ENCODE data around the gene SCARB1.

The SCARB1 gene

DNA sequence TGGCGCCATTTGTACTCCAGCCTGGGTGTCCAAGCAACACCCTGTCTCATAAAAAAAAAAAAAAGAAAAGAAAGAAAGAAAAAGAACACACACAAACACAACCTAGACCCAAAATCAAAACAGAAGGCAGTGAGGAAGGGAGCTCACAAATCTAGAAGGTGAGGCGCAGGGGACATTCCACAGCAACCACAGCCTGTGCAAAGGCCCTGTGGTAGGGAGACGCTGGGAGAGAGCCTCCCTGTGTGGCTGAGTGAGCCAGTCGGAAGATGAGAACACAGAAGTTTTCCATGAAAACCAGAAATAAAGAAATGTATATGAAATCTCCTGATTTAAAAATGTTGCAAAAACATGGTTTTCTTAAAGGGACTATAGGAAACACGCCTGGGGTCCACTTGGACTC, 44.6 kb downstream of the SCARB1 start:
- FAIRE-seq: no peak

DNA sequence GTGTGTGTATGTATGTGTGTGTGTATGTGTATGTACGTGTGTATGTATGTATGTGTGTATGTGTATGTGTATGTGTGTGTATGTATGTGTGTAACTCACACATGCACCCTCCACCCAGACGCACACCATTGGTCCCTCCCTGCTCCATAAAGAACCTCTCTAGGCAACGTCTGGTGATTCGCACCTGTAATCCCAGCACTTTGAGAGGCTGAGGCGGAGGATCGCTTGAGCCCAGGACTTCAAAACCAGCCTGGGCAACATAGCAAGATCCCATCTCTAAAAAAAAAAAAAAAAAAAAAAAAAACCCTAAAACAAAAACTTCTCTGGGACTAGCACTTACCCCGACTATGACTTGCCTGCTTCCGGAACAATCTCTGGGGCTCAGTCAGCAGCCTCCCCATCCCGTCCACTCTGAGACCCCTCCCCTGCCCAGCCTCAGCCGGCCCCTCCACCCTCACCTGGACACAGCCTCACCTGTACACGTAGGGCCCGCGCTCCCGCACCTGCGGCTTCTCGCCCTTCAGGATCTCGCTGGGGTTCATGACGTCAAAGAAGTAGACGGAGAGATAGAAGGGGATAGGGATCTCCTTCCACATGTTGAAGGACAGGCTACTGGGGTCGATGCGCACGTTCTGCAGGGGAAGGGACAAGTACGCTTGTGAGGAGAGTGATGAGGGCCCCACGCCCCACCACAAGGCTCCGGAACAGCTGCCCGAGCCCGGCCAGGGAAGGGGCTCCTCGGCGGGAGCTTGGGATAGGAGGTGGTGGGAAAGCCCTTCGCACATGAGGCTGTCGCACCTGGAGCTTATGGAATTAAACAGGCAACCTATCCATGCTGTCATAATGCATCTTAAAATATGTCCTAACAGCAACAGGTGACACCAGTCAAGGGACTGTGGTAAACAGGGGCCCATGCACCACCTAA, 46.3 kb downstream of the SCARB1 start:
- FAIRE-seq: no peak

DNA sequence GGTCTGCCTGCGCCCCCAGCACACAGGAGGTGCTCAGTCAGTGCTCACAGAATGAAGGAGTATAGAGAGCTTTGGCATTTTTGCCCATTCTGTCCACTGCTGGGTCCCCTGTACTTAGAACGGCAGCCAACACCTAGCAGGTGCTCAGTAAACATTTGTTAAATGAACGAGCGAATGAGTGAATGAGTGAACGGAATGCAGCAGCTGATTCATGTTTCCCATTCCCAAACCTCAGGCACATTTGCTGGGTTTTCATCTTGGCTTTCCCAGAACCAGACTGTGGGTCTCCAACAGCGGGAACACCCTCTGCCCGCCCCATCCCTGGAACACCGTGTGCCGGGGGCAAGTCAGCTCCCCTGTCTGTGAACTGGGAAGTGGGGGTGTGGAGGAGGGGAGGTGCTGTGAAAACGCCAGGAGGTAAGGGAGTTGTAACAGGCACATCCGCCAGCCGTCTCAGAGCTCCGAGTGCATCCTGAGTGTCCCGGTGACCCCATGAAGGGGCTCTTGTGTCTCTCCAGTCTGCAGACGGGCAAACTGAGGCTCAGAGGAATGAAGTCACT, 47.3 kb downstream of the SCARB1 start:
- no peak for FAIRE-seq

DNA sequence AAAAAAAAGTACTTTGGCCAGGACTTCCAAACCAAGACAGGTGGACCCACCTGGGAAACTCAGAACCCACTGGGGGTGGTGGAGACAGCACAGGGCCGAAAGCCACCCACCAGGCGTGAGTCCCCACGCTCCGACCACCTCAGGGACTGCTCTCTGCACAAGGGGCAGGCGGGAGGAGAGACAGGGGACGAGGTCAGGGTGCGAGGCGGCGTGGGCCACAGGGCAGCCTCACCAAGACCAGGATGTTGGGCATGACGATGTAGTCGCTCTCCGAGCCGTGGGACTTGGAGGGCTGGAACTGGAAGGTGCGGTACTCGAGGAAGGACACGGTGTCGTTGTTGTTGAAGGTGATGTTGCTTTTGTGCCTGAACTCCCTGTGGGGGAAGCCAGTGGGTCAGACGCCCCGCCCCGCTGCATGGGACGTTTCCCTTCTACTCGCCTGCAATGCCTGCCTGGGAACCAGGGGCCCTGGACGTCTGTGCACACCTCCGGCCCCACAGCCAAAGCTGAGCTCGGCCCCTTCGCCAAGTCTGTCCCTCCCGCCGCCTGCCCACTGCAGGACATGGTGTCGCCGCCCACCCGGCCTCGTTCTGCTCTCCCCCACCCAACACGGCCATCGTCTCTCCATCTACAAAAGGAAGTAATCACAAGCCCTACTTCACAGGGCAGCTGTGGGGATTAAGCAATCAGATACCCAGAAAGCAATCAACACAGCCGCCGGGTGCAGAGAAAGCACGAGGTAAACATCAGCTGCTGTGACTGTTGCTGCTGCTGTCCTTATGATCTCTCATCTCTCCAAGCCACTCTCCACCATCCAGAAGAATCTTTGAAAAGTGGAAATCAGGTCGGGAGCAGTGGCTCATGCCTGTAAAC, 48.7 kb downstream of the SCARB1 start:
- no peak for FAIRE-seq

DNA sequence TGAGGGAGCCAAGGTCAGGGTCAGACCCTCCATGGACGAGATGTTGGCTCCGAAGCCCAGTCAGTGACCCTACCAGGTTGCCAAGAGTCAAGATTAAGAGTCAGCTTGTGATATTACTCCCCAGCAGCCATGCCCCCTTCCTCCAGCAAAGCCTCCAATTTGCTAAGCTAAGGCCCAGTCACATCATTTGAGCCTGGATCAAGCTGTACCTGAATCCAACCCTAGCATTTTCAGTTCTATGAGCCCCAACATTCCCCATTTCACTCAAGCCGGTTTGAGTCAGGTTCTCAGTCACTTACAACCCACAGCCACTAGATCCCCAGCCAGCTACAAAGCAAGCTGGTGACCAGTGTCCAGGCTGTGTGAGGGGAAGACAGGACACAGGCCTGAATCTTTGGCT, 49.9 kb downstream of the SCARB1 start:
- FAIRE-seq: no peak

DNA sequence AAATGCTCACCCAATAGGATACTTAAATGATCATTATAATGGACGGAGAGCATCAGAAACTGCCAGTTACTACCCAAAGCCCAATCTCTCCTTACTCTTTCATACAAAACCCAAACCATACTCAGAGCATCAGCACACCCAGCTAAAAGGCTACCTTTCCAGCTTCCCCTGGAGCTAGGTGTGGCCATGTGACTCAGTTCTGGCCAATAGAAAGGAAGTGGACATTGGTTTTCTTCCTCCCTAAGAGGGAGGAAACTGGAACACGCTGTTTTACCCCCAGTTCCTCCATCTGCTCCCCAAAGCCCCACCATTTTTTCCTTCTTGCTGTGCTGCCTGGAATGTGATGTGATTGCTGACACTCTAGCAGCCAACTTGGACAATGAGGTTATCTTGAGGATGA, 50.7 kb downstream of the SCARB1 start:
- FAIRE-seq: no peak

DNA sequence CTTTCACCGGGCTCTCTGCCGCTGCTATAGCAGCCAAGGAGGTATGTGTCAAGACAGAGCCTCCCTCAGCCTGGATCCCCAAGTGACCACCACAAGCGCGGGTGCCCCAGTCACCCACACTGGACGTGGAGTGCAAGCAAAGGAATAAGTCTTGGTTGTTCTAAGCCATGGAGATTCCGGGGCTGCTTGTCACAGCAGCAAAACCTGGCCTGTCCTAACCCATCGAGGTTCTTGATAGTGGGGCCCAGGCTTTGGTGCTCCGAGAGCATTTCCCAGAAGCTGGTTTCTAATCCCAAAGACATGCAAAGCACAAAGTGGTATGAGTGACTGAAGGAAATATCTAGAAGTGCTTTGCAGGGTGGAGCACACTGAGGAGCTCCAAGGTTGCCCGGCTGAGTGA, 51.3 kb downstream of the SCARB1 start:
- no peak for FAIRE-seq

DNA sequence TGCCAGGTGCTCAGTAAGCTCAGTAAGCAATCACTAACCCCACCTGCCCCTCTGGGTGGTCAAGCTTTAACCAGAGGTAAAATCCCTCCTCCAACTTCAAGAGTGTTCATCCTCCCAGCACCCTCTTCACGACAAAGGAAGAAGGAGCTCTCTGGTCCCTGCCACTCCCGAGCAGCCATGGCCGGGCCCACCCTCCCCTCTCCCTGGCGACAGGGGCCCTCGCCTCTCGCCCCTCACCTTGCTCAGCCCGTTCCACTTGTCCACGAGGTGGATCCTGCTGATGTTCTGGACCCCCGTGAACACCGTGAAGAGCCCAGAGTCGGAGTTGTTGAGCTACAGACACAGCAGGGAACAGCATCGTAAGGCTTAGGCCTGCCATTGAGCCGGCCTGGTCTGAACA, 52.0 kb downstream of the SCARB1 start:
- no peak for FAIRE-seq

DNA sequence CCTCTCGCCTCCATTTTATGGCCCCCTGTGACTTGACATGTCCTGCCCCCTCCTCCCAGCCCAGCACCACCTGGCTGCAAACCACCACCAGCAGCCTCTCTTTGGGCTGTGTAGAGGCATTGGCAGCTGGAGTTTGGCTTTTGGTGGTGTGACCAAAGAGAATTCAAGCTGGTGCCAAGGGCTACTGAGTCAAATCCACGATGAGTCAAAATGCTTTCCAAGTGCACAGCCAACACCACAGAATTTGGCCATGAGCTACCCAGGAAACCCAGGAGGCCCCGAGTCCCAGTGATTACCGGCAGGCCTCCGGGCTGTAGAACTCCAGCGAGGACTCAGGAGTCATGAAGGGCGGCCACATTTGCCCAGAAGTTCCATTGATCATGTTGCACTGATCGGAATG, 53.8 kb downstream of the SCARB1 start:
- FAIRE-seq: no peak

DNA sequence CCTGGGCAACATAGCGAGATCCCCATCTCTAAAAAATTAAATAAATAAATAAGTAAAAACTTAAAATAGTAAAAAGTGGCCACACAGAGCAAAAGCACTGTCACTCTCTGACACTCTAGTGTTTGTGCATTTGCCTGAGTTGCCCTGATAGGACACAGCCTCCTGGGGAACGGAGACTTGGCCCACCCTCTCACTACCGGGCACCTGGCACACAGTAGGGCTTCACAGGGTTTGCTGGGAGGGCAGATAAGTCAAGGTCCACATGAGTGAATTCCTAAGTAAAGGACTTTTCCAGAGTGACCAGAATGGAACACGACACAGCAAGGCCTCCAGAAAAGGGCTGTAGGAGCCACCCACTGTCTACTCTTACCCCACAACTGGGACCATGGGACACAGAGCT, 54.3 kb downstream of the SCARB1 start:
- no peak for FAIRE-seq

DNA sequence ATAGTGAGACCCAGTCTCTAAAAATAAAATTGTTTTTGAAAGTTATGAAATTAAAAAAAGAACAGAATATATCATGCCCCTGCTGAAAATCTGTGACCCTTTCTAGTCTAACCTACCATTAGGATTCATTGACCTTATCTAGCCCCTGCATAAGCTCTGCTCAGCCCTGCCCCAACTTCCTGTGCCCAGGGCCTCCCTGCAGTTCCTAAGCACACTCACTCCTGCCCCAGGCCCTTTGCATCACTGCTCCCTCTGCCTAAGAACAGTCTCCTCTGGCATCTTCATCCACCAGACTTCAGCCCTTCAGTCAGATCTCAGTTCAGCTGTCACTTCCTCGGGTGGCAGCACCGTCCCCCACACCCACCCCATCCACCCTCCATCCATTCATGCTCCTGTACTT, 55.4 kb downstream of the SCARB1 start:
- no peak for FAIRE-seq

DNA sequence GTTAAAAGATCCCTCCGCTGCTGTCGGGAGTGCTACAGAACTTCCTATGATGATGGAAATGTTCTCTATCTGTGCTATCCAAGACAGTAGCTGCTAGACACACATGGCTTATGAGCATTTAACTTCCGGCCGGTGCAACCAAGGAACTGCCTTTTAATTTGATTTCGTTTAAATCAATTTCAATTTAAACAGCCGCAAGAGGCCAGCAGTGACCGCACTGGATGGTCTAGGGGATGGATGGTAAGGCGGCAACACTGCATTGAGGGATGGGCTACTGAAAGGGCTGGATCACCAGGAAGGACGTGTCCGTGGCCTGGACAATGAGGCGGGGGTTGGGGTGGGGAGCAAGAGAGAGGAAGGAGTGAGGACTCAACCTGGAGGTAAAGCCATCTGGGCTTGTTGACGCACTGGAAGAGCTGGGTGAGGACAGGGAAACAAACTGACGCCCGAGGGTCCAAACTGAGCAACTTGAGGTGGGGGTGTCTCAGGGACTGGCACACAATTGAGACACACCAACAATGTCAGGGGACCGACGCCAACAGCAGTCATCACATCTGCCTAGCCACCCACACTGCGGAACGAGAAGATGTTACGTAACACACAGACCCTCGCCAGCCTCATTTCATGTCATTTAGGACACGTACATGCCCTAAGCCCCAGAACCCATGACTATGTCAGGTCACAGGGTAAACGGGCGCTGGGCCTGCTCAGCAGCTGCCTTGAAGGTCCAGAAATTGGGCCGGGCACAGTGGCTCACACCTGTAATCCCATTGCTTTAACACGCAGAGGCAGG, 57.6 kb downstream of the SCARB1 start:
- no peak for FAIRE-seq

DNA sequence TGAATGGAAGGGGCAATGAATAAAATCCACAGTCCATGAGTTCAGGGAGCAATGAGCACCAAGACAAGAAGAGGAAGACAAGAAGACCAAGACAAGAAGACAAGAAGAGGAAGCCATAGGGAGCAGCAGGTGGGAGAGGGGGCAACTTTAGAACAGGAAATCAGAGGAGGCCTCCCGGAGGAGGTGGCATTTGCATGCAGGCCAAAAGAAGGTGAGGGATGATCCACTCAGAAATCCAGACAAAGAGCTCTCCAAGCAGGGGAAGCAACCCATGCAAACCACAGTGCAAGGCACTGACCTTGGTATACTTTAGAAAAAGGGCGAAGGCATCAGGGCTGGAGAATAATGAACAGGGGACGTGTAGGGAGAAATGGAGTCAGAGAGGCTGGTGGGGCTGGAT, 58.6 kb downstream of the SCARB1 start:
- no peak for FAIRE-seq

DNA sequence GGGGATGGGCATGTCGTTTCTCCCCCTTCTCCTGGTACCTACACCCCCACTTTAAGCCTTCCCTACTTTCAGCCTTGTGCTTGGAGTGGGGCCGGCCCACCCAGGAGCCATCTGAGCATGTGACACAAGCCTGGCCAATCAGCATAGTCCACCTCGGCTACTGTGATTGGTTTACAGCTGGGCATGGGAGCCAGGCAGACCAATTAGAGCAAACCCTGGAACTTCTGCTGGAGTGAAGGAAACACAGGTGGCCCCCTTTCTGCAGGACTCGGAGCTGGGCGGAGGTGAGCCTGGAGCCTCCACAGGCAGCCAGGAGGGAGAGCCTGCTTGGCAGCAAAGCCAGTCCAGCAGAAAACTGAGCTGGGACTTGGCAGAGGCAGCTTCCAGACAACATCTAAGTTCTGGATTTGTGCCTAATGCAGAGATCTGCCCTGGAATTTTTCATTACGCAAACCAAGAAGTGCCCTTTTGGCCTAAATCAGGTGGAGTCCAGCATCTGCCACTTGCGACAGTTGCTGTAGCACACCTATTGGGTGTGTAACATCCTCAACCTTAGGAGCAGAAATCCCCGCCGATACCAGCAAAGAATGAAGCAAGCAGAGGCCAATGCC, 59.5 kb downstream of the SCARB1 start:
- no peak for FAIRE-seq

DNA sequence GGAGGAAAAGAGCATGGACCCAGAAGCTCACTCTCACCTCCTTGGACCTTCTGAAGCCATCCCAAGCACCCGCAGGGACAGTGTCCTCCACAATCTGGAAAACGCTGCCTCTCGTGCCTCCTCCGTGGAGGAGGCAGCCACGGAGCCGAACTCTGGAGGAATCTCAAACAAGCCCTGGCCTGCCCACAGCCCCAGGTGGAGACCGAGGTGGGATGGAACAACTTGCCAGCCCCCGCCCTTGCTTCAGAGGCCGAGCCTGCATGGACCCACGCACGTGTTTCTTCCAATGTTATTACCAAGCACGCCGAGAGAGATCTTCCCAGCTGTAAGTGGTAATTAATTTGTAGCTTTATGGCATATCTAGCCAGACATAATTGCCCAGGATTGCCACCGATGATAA, 61.3 kb downstream of the SCARB1 start:
- no peak for FAIRE-seq

DNA sequence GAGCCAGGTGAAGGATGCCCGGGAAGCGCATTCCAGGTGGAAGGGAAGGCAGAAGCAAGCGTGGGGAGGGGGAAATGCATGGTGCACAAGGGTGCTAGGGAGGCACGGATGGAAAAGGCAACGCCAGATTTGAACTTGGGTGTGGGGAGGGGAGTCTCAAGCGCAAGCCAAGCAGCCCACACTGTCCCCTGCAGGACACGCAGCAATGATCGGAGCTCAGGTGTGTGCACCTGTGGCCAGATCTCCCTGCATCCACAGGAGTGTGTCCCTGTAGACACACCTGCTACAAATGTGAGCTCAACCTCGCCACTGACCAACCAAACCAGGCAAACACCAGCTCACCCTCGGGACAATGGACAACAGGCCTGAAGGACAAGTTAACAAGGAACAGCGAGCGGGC, 63.2 kb downstream of the SCARB1 start:
- FAIRE-seq: no peak

DNA sequence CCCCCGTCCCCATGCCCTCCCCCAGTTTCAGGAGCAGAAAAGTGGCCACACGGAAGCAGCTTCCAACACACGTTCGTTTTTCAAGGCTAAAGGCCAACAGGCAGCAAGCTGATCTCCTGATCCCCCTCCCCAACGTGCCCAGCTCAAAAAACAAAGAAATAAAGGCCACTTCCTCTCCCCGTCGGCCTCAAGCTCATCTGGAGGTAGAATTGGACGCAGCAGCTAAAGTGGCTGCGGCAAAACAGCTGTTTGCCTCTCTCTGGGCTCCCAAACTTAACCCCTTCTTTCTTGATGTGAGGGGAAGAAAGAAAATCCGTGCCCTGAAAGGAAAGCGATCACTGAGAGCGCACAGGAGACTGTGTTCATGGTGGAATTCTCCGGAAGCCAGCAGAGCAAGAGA, 66.3 kb downstream of the SCARB1 start:
- FAIRE-seq: no peak

DNA sequence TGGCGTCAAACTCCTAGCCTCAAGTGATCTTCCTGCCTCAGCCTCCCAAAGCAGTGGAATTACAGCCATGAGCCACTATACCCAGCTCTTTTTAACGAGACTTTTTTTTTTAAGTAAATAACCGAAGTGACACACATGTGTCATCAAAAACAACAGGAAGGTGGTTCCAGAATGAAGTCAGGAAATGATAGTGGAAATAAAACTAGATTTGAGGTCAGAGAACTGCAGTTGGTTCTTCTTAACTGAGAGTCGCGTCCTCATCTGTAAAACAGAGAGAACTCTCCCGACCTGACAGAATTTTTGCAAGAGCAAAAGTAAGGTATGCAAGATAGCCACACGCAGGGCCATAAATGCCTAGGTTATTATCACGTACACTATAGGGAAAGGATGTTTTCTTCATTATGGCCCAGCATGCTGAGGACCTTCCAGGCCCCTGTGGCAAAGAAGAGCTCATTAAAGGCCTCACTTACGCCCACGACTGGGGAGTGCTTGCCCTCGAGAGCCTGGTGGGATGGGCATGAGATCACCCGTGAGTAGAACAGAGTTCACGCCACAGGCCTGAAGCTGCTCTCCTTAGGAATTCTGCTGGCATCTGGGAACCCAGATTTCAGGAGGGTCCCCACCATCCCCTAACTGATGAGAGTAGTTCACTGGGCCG, 67.2 kb downstream of the SCARB1 start:
- FAIRE-seq: no peak

DNA sequence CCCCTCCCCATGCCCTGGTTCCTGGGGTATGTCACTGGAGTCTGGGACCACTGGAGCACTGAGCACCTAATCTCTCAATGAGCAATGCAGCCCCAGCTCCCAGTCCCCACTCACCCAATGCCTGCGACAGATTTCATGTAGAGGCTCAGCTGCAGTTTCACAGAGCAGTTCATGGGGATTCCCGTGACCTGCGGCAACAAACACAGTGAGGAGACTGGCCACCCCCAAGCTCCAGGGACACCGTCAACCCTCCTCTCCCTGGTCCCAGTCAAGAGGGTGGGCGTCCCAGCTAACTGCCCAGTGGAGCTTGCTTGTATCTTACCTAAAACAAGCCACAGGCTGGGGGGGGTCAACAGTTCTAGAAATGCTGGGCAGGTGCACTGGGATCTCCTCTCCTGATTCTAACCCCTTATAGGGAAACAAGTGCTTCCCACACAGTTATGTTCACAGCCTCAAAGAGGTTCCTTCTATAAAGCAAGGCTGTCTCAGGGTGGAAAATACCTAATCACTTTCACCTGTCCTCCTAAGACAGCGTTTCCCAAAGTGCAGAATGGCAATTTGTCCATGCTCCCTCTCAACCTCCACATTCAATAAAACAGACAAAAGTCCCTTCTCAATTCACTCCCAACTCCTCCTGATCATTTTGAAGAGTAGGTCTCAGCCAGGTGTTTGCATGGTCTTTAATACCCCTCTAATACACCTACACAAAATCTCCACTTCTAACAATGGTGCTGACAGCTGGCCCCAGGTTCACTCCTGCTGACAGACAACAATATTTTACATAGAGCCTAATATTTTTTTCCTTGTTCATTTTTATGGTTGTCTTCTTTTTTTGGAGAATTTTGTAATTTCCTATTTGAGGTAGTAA, 68.3 kb downstream of the SCARB1 start:
- FAIRE-seq: no peak

DNA sequence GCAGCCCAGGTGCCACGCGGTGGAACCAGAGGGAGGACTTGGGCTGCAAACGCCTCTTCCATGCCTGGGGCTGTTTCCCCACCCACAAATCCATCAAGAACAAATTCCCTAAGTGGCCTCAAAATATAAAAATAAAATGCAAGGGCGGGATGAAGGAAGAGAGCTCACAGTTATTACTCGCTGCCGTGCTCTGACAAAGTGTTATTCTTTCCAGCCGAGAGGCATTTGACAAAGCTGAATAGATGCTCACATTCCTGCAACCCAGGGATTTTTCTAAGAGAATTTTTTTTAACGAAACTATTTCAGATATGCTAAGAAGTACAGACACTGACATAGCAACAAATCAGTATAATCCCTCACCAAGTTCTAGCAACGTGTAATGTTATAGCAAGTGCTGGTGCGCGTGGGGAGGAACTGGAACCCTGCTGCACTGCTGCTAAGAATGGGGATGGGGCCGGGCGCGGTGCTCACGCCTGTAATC, 70.7 kb downstream of the SCARB1 start:
- FAIRE-seq: no peak

DNA sequence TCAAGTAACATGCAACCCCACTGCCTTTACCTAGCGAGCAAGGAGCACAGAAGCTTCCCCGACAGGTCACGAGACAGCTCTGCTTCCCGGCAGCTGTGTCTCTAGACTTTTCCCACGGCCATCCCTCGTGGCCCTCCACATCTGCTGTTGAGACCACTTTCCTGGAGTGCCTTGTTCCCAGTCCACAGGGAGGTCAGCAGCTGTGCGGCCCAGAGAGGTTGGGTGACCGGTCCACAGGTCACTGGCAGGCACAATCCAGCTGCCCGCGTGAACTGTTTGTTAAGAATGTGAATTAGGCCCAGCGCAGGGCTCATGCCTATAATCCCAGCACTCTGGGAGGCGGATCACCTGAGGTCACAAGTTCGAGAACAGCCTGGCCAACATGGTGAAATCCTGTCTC, 71.5 kb downstream of the SCARB1 start:
- no peak for FAIRE-seq

Data from G401.6 (cell line).